Suprapubic skin (tissue), 4 donors: Measurements from ENCODE around the gene ERBB4. TPM values are rescaled to one million over a fixed set of nuclear protein-coding genes. Genes with fewer than 3 reads are reported as not detected.

ENCODE experiments used
- DNase-seq, 2 donors: peaks; one replicate each; pipeline ENCODE4 v3.0.0-alpha.2; 2019; ENCODE audit warnings: low spot score in 2 of 2
- H3K27ac ChIP-seq: fragments of 200-600 bp; sonication (generic); one replicate; pipeline ENCODE4 v1.5.1; 2019
- H3K27me3 ChIP-seq: fragments of 200-600 bp; sonication (generic); one replicate; pipeline ENCODE4 v1.5.1; 2019
- H3K36me3 ChIP-seq: fragments of 200-600 bp; sonication (generic); one replicate; pipeline ENCODE4 v1.5.1; 2019
- H3K4me1 ChIP-seq: fragments of 200-600 bp; sonication (generic); one replicate; pipeline ENCODE4 v1.5.1; 2019
- H3K4me3 ChIP-seq: fragments of 200-600 bp; sonication (generic); one replicate; pipeline ENCODE4 v1.5.1; 2019; ENCODE audit warnings: mild to moderate bottlenecking
- H3K9me3 ChIP-seq: fragments of 200-600 bp; sonication (generic); one replicate; pipeline ENCODE4 v1.5.1; 2019
- EP300 ChIP-seq: sonication (generic); formaldehyde crosslinking; IDR thresholded peaks from one replicate; pipeline ENCODE4 v1.6.1; 2017; ENCODE audit warnings: antibody characterized with exemption
- POLR2A ChIP-seq, 2 donors: fragments of 450-650 bp; IDR thresholded peaks; one replicate each; pipeline ENCODE4 v1.6.1; 2017; ENCODE audit warnings: antibody characterized with exemption in 2 of 2, mild to moderate bottlenecking in 2 of 2, moderate library complexity in 2 of 2
- POLR2AphosphoS5 ChIP-seq, 3 donors: sonication (generic); formaldehyde crosslinking; IDR thresholded peaks; one replicate each; pipeline ENCODE4 v1.6.1; 2017; ENCODE audit warnings: antibody characterized with exemption in 3 of 3
- WGBS: methylation state at CpG from one replicate; pipeline ENCODE4 v1.1.5; 2018; 5-methylcytosine and 5-hydroxymethylcytosine counted together
- total RNA-seq, 4 donors: library from RNA; depleted of rRNA; stranded (reverse); fragments of >200 nt; gene quantifications; one replicate each; pipeline ENCODE4 v1.1.0, GENCODE V29; 2016
- TF ChIP-seq, protein P1 (sequence below), 2 donors: fragments of 200-600 bp in 1 of 2; fragments of 450-650 bp in 1 of 2; sonication (generic) in 1 of 2; IDR thresholded peaks; one replicate each; pipeline ENCODE4 v1.5.1; 2016 to 2019; ENCODE audit warnings: antibody characterized with exemption in 2 of 2, mild to moderate bottlenecking in 1 of 2, moderate library complexity in 1 of 2

ERBB4 gene
- total RNA-seq, 4 donors from 2014 or later, result 0.95 to 6.4 (median 1.5) TPM

DNA sequence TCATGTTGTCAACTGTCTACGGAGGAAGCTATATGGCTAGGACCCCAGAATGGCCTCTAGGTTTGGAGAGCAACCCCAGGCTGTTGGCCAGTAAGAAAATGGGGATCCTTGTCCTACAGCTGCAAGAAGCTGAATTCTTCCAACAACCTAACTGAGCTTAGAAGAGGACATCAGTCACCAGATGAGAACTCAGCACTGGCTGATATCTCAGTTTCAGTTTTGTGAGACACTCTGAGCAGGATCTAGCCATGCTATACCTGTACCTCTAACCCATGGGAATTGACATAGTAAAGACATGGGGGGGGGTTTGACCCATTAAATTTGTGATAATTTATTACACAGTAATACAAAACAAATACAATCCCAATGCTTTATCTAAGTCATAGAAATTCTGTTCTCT lies 312.5 kb downstream of the ERBB4 start:
- 93% methylated on average over 1 of the region's 1 CpG for WGBS
- TF ChIP-seq, protein P1, sequence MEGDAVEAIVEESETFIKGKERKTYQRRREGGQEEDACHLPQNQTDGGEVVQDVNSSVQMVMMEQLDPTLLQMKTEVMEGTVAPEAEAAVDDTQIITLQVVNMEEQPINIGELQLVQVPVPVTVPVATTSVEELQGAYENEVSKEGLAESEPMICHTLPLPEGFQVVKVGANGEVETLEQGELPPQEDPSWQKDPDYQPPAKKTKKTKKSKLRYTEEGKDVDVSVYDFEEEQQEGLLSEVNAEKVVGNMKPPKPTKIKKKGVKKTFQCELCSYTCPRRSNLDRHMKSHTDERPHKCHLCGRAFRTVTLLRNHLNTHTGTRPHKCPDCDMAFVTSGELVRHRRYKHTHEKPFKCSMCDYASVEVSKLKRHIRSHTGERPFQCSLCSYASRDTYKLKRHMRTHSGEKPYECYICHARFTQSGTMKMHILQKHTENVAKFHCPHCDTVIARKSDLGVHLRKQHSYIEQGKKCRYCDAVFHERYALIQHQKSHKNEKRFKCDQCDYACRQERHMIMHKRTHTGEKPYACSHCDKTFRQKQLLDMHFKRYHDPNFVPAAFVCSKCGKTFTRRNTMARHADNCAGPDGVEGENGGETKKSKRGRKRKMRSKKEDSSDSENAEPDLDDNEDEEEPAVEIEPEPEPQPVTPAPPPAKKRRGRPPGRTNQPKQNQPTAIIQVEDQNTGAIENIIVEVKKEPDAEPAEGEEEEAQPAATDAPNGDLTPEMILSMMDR (IDR thresholded peaks at IDR 0.05), result no peak
- TF ChIP-seq POLR2A (IDR thresholded peaks at IDR 0.05), result no peak
- TF ChIP-seq EP300, result no peak
- TF ChIP-seq POLR2AphosphoS5 (IDR thresholded peaks at IDR 0.05), result no peak
- Histone ChIP-seq H3K9me3 (no peaks in the 10 kb centered on the region), H3K27me3 (no peaks in the 10 kb centered on the region), H3K4me3 (no peak overlapping the region), H3K27ac (no peak overlapping the region), H3K4me1 (peaks cover 7% of the 10 kb centered on the region), H3K36me3 (no peaks in the 10 kb centered on the region)
- no peak for DNase-seq

DNA sequence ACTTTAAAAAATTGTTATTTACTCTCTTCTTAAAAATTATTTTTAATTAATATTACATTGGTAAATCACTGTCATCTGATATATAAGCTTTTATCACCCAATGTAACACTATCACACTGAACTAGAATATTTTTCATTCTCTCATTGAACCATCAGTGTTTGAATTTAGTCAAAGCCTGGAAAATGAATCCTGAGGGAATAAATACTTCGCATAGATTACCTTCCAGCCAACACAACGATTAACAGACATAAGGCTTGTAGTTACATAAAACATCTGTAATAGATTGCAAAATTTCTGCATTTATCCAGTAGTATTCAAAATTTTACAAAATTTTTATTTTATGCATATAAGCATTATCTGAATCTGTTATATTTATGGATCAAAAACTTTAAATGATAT lies 314.9 kb downstream of the ERBB4 start:
- peaks cover 7% of the 10 kb centered on the region for H3K4me1 ChIP-seq
- H3K27me3 ChIP-seq, result no peaks in the 10 kb centered on the region
- H3K4me3 ChIP-seq, result no peak overlapping the region
- no peak for DNase-seq
- TF ChIP-seq, protein P1 (IDR thresholded peaks at IDR 0.05), result no peak
- TF ChIP-seq POLR2AphosphoS5 (IDR thresholded peaks at IDR 0.05) (no peak), POLR2A (IDR thresholded peaks at IDR 0.05) (no peak), EP300 (no peak)
- 39% methylated on average over 2 of the region's 2 CpGs for WGBS
- H3K27ac ChIP-seq, result no peak overlapping the region
- no peaks in the 10 kb centered on the region for H3K36me3 ChIP-seq
- no peaks in the 10 kb centered on the region for H3K9me3 ChIP-seq

DNA sequence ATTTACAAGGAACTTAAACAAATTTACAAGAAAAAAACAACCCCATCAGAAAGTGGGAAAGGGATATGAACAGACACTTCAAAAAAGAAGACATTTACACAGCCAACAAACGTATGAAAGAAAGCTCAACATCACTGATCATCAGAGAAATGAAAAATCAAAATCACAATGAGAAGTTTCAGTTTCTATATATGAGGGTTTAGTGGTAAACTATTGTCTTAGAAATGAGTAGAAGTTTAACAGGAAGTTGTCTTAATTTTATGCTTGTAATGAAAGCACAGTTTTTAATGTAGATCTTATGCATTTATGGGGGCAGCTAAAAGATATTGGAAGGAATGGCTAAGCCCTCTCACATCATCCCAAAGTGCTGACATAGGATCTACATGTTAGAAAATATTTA lies 325.4 kb downstream of the ERBB4 start:
- Histone ChIP-seq H3K9me3 (no peaks in the 10 kb centered on the region), H3K27me3 (no peaks in the 10 kb centered on the region), H3K4me1 (no peaks in the 10 kb centered on the region), H3K27ac (no peak overlapping the region), H3K4me3 (no peak overlapping the region), H3K36me3 (no peaks in the 10 kb centered on the region)
- TF ChIP-seq POLR2AphosphoS5 (IDR thresholded peaks at IDR 0.05), result no peak
- no peak for DNase-seq
- 55% methylated on average over 1 of the region's 1 CpG for WGBS

DNA sequence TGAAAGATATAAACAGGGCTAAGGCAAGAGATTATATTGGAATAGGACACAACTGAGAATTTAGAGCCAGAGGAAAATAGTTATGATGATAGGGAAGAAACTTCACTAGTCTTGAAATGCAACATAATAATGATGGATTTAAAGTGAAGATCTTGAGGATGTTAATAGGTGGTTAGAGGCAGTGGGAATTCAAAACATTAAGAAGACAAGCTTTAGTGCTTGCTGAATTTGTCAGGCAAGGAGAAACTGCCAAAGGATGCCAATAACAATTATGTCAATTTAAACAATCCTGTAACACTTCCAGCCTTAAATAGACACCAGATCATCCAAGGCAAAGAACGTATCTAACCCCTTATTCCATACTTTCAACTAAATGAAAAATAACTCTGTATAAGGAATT lies 330.1 kb downstream of the ERBB4 start:
- H3K4me3 ChIP-seq, result no peak overlapping the region
- no peaks in the 10 kb centered on the region for H3K9me3 ChIP-seq
- H3K27ac ChIP-seq, result no peak overlapping the region
- H3K36me3 ChIP-seq, result no peaks in the 10 kb centered on the region
- H3K4me1 ChIP-seq, result no peaks in the 10 kb centered on the region
- TF ChIP-seq EP300, result no peak
- WGBS, result 46% methylated on average over 1 of the region's 1 CpG
- no peaks in the 10 kb centered on the region for H3K27me3 ChIP-seq
- DNase-seq, result no peak

DNA sequence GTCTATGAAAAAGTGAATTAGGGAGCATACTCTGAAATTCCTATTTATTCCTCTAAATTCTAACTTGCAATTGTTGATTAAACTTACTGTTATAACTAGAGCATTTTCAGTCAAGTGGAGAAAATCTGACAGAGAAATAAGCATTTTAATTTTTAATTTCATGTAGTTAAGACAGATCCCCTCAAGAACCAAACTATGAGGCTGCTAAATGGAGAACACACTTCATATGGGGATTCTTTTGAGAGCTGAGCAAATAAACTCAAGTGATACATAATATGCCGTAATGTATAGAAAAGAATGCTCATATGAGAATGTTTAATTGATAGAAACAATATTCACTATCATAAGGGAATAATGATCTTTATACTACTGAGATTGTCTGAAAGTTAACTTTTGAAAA lies 340.8 kb downstream of the ERBB4 start:
- no peaks in the 10 kb centered on the region for H3K36me3 ChIP-seq
- no peaks in the 10 kb centered on the region for H3K27me3 ChIP-seq
- TF ChIP-seq, protein P1 (IDR thresholded peaks at IDR 0.05), result no peak
- TF ChIP-seq EP300, result no peak
- TF ChIP-seq POLR2A (IDR thresholded peaks at IDR 0.05), result no peak
- no peak for TF ChIP-seq POLR2AphosphoS5 (IDR thresholded peaks at IDR 0.05)
- no peaks in the 10 kb centered on the region for H3K9me3 ChIP-seq
- no peak for DNase-seq
- H3K4me3 ChIP-seq, result no peak overlapping the region
- 92% methylated on average over 1 of the region's 1 CpG for WGBS
- no peaks in the 10 kb centered on the region for H3K4me1 ChIP-seq
- H3K27ac ChIP-seq, result no peak overlapping the region

DNA sequence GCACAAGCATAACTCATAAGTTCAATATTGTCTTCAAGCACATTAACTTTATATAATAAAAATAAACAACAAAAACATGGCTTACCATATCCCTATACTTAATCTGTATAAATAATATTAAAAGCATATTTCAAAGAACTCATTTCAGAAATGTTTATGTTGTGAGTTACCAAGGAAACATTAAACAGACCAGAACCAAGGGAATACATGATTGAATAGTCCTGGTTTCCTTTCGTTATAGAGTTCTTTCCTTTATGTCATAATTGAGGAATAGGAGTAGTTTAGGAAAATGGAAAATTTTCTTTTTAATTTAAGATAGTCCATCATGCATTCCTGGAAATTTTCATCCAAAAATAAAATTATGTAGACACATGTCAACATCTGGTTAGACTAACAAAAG lies 343.0 kb downstream of the ERBB4 start:
- no peak for DNase-seq
- Histone ChIP-seq H3K4me1 (no peaks in the 10 kb centered on the region), H3K4me3 (no peak overlapping the region), H3K27ac (no peak overlapping the region), H3K9me3 (no peaks in the 10 kb centered on the region), H3K36me3 (no peaks in the 10 kb centered on the region), H3K27me3 (no peaks in the 10 kb centered on the region)
- 27% methylated on average over 1 of the region's 1 CpG for WGBS
- TF ChIP-seq POLR2A (IDR thresholded peaks at IDR 0.05) (no peak), POLR2AphosphoS5 (IDR thresholded peaks at IDR 0.05) (no peak), EP300 (no peak)
- TF ChIP-seq, protein P1 (IDR thresholded peaks at IDR 0.05), result no peak
